Nephron progenitor cell (in vitro differentiated cells): ENCODE data around the gene AMIGO2.

Source experiments
- DNase-seq: peaks from one replicate; pipeline ENCODE4 v3.0.0; 2021
- H3K27ac Mint-ChIP-seq: 2 replicates; pipeline ENCODE4 v1.8.0; 2021; ENCODE audit warnings: mild to moderate bottlenecking, moderate library complexity, mixed read lengths
- H3K27me3 Mint-ChIP-seq: 2 replicates; pipeline ENCODE4 v1.8.0; 2021; ENCODE audit warnings: mild to moderate bottlenecking, low read depth, mixed read lengths; ENCODE audit not compliant: poor library complexity
- H3K36me3 Mint-ChIP-seq: 2 replicates; pipeline ENCODE4 v1.8.0; 2021; ENCODE audit warnings: low read depth, mixed read lengths
- H3K4me1 Mint-ChIP-seq: 2 replicates; pipeline ENCODE4 v1.8.0; 2021; ENCODE audit warnings: mixed read lengths
- H3K4me3 Mint-ChIP-seq: 2 replicates; pipeline ENCODE4 v1.8.0; 2021; ENCODE audit warnings: mild to moderate bottlenecking, moderate library complexity, mixed read lengths
- H3K9me3 Mint-ChIP-seq: 2 replicates; pipeline ENCODE4 v1.8.0; 2021; ENCODE audit warnings: mild to moderate bottlenecking, moderate library complexity, mixed read lengths
- TF ChIP-seq, protein P1 (sequence below): fragments of 200-600 bp; sonication (generic); IDR thresholded peaks from 2 replicates; pipeline ENCODE4 v1.5.0; 2021; ENCODE audit warnings: antibody characterized with exemption

The AMIGO2 gene

DNA sequence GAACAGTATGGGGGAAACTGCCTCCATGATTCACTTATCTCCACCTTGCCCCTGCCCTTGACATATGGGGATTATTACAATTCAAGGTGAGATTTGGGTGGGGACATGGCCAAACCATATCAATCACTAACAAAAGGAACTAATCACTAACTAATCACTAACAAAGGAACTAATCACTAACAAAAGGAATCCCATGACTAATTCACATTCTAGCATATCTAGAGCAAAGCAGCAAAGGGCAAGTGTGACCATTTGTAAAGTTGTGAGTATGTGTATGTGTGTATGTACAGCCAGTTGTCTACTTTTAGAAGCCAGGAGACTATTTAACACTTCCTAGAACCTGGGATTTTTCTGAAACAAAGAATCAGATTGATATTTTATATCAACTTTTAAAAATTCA, 31.2 kb downstream of the AMIGO2 start:
- Mint-ChIP-seq H3K36me3 (peaks cover 5% of the 10 kb centered on the region), H3K4me3 (no peak overlapping the region), H3K9me3 (peaks cover 13% of the 10 kb centered on the region), H3K27ac (no peak overlapping the region), H3K4me1 (no peaks in the 10 kb centered on the region), H3K27me3 (no peaks in the 10 kb centered on the region)
- TF ChIP-seq, protein P1, sequence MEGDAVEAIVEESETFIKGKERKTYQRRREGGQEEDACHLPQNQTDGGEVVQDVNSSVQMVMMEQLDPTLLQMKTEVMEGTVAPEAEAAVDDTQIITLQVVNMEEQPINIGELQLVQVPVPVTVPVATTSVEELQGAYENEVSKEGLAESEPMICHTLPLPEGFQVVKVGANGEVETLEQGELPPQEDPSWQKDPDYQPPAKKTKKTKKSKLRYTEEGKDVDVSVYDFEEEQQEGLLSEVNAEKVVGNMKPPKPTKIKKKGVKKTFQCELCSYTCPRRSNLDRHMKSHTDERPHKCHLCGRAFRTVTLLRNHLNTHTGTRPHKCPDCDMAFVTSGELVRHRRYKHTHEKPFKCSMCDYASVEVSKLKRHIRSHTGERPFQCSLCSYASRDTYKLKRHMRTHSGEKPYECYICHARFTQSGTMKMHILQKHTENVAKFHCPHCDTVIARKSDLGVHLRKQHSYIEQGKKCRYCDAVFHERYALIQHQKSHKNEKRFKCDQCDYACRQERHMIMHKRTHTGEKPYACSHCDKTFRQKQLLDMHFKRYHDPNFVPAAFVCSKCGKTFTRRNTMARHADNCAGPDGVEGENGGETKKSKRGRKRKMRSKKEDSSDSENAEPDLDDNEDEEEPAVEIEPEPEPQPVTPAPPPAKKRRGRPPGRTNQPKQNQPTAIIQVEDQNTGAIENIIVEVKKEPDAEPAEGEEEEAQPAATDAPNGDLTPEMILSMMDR: no peak
- no peak for DNase-seq

GRCh38 chr12:47041327-47041726, 38.4 kb downstream of the AMIGO2 start:
- no peak overlapping the region for H3K27ac Mint-ChIP-seq
- no peaks in the 10 kb centered on the region for H3K4me1 Mint-ChIP-seq
- no peaks in the 10 kb centered on the region for H3K36me3 Mint-ChIP-seq
- no peak for DNase-seq
- TF ChIP-seq, protein P1: no peak
- no peaks in the 10 kb centered on the region for H3K9me3 Mint-ChIP-seq
- no peaks in the 10 kb centered on the region for H3K27me3 Mint-ChIP-seq
- H3K4me3 Mint-ChIP-seq: no peak overlapping the region

DNA sequence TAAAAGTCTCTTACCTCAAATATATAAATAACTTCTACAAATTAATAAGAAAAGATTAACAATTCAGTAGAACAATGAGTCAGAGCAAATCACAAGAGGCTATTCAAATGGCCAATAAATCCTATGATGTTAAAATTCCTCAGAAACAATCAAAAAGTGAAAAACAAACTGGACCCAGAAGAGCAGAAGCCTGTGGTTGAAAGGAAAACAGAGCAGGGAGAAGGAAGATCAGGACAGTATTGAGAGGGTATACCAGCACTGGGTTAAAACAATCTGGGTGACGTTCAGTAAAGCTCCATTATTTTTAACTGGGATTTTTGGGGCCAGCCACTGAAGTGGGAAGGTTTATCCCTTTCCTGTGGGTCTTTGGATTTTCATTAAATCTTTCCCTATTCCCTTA, 40.0 kb downstream of the AMIGO2 start:
- Mint-ChIP-seq H3K9me3 (no peaks in the 10 kb centered on the region), H3K27me3 (no peaks in the 10 kb centered on the region), H3K36me3 (no peaks in the 10 kb centered on the region), H3K4me1 (peaks cover 3% of the 10 kb centered on the region), H3K27ac (no peak overlapping the region), H3K4me3 (no peak overlapping the region)
- TF ChIP-seq, protein P1: no peak
- no peak for DNase-seq

DNA sequence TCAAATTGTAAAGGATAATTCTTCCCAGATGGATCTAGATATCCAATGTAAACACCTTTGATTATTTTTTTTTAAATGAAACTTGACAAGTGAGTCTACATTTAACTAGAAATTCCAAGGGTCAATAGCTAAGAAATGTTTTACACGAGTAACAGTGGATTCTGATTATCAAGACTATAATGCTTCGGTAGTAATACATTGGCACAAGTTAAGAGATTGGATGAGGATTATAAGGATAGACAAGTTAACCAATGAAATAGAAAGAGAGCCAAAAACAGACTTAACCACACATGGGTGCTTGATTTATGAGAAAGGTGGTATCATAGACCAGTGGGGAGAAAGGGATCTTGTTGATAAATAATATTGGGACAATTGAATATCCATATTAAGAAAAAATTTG, 40.7 kb downstream of the AMIGO2 start:
- Mint-ChIP-seq H3K4me1 (peaks cover 3% of the 10 kb centered on the region), H3K27ac (no peak overlapping the region), H3K36me3 (no peaks in the 10 kb centered on the region), H3K9me3 (no peaks in the 10 kb centered on the region), H3K4me3 (no peak overlapping the region), H3K27me3 (no peaks in the 10 kb centered on the region)
- TF ChIP-seq, protein P1: no peak
- no peak for DNase-seq

DNA sequence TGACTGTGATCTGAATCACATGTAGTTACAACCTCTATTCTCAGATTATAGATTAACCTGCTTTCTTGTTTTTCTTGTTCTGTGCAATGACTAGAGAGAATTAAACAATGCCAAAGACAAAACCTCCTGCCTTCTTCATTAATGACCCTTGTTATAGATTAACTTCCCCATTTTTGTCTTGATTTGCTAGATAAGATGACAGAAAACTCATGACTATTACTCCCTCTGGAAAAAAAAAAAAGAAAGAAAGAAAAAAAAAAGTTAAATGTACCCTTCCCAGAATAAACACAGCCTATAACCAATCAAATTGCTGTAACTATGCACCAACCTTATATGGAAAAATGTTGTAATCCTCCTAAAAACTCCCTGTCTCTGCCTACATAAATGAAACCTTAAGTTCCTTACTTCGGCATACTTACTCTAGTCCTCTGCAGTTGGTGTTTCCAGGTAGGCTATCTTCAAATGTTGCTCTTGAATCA, 41.5 kb downstream of the AMIGO2 start:
- no peak for DNase-seq
- TF ChIP-seq, protein P1: no peak
- no peaks in the 10 kb centered on the region for H3K27me3 Mint-ChIP-seq
- no peaks in the 10 kb centered on the region for H3K9me3 Mint-ChIP-seq
- H3K36me3 Mint-ChIP-seq: no peaks in the 10 kb centered on the region
- H3K27ac Mint-ChIP-seq: no peak overlapping the region
- H3K4me1 Mint-ChIP-seq: peaks cover 3% of the 10 kb centered on the region
- no peak overlapping the region for H3K4me3 Mint-ChIP-seq

DNA sequence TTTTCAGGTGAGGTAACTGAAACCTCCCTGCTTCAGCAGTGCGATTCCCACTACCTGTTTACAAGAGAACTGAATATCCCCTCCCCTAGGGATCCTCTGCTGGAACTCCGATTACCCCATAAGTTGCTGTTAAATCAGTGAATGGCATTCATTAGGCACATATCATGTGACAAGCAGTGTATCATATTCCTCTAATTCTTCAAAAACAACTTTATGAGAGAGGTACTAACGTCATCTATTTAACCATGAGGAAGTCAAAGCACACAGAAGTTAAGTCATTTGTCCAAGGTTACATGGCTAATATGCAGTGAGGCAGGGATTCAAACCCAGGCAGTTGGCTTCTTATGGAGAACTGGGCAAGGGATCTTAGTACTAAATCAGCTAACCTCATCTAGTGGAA, 44.3 kb downstream of the AMIGO2 start:
- Mint-ChIP-seq H3K4me3 (no peak overlapping the region), H3K9me3 (no peaks in the 10 kb centered on the region), H3K36me3 (no peaks in the 10 kb centered on the region), H3K27ac (no peak overlapping the region), H3K27me3 (peaks cover 4% of the 10 kb centered on the region), H3K4me1 (peaks cover 3% of the 10 kb centered on the region)
- TF ChIP-seq, protein P1: no peak
- no peak for DNase-seq
